LNCAP (cell line): ENCODE measurements around the gene EDNRA.

ENCODE experiments used
- CTCF ChIP-seq: fragments of 450-650 bp; IDR thresholded peaks from 2 replicates; pipeline ENCODE4 v1.5.1; 2017; ENCODE audit warnings: mild to moderate bottlenecking

EDNRA gene

DNA sequence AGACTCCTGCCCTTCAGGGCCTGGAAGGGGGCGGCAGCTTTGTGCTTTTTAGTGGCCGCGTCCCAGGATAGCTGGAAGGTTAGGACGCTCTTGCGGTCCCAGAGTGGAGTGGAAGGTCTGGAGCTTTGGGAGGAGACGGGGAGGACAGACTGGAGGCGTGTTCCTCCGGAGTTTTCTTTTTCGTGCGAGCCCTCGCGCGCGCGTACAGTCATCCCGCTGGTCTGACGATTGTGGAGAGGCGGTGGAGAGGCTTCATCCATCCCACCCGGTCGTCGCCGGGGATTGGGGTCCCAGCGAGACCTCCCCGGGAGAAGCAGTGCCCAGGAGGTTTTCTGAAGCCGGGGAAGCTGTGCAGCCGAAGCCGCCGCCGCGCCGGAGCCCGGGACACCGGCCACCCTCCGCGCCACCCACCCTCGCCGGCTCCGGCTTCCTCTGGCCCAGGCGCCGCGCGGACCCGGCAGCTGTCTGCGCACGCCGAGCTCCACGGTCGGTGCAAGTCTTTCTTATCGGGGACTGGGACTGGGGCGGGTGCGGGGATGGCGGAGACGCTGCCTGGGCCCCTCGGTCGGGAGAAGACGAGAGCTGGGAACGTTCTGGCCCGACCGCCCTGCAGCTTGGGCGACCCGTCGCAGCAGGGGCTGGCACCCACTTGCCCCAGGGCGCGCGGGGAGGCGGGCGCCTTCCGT lies at the start of gene EDNRA:
EDNRA (plus strand) TSS at position 207 of the 686 bp plus-strand sequence. CDS start 4,585 bp downstream, outside the sequence.
- no peak for TF ChIP-seq CTCF

GRCh38 chr4:147440442-147440841 lies 40.5 kb upstream of the EDNRA start:
- no peak for TF ChIP-seq CTCF

DNA sequence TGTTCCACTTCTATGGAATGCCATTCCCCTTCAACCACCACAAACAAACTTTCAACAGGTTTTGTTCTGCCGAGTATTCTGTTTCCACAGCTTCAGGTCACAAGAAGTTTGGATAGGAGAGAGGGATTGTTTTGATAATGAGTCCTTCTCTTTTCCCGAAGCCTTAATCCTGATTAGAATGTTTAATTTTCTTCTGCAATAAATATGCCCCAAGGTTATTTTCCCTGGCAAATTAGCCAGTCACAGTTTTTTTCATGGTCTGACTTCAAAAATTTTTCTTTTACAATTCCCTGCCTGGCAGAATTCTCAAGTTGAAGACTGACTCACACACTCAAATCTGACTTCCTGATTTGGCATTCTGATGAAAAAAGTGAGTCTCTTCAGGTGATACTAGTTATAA lies 33.1 kb upstream of the EDNRA start:
- TF ChIP-seq CTCF: no peak

GRCh38 chr4:147453561-147454141 lies 27.2 kb upstream of the EDNRA start:
- TF ChIP-seq CTCF: no peak

GRCh38 chr4:147456706-147457105 lies 24.2 kb upstream of the EDNRA start:
- TF ChIP-seq CTCF: no peak

DNA sequence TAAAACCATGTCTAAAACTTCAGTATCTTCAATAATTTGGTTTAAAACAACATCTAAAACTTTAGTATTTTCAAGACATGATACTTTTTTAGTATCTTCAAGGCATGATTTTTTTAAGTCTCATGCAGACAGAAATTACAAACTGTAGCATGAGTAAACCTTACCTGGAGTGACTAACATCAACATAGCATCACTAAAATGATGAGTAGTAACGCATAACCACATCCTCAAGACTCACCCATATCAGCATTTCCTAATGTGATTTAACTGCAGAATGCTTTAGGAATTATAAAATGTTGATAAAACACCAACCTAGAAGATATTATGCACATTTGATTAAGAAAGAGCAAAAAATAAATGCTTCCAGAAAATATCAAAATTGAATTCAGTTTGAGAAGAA lies 19.7 kb upstream of the EDNRA start:
- no peak for TF ChIP-seq CTCF

- no peak for TF ChIP-seq CTCF
Measured at GRCh38 chr4:147463065-147463464, 17.8 kb upstream of the EDNRA start.
